Stimulated activated CD8-positive, alpha-beta memory T cell treated with anti-CD3 and anti-CD28 coated beads, Interleukin-7, amount 100 ng/mL, for 1 hour (primary cell): ENCODE measurements around the gene KCNQ2.
"Not testable (repeated sequence)": the region's sequence is repeated elsewhere in the genome, so short reads cannot be mapped to it uniquely, and the experiment has no call there.

Experiments
- DNase-seq, 2 donors: peaks; one replicate each; pipeline ENCODE4 v3.0.0-alpha.2; 2020; ENCODE audit warnings: low read depth in 2 of 2

KCNQ2 gene

DNA sequence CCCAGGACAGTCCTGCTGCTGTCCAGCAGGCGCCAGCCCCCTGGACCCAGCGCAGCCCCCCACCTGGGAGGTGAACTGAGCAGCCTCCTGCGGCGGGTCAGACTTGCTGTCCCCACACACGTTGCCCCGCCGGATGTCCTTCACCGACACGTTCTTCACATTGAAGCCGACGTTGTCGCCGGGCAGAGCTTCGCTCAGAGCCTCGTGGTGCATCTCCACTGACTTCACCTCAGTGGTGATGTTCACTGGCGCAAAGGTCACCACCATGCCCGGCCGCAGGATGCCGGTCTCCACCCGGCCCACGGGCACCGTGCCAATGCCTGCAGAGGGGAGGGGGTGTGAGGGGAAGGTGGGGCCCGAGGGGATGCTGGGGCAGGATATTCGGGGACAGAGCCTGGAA lies 18.0 kb upstream of the KCNQ2 start:
- DNase-seq = no peak

DNA sequence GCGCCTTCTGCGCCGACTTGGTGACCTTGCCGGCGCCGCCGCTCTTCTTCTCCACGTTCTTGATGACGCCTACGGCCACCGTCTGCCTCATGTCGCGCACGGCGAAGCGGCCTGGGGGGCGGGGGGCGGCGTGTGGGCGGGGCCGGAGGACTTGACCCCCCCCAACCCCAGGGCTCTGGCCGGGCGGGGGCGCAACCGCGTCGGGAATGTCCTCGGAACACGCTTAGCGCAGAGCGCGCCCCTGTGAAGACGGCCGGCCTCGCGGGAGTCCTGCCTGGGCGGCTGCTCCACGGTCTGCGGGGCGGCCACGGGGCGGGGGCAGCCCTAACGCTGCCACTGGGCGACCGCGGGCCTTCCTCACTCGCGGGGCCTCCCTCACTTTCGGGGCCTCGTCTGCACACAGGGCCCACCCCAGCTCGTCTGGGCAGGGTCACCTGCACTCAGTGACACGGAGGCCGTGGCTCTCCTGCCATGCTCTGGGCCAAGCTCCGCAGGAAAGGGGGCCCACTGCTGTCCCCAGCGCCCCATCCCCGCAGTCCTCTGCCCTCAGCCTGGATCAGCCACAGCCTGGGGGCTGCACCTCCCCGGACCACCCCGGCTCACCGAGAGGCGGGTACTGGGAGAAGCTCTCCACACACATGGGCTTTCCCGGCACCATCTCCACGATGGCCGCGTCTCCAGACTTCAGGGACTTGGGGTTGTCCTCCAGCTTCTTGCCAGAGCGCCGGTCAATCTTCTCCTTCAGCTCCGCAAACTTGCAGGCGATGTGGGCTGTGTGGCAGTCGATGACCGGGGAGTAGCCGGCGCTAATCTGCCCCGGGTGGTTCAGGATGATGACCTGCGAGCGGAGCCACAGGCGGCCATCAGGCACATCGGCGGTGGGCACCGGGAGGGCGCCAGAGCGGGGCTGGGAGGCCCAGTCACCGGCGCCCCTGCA lies 16.1 kb upstream of the KCNQ2 start:
- DNase-seq = no peak

DNA sequence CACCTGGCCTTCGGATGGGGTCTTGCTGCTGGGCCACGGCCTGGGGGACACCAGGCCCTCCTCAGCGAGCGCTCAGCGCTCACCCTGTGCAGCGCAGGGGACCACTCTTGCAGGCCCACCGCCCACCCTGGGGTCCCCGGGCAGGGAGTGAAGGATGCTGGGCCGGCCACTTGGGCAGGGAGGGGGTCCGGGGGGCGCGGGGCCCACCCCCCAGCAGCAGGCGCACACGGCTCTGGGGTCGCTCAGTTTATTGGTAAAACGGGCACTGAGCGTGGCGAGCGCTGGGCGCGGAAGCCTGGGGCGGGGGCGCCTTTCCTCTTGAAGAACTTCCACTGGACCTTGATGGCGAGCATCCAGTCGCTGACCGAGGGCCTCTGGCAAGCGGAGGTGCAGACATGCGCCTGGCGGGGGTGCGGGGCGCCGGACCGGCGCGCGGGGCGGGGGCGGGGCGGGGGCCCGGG lies 15.4 kb upstream of the KCNQ2 start:
- DNase-seq = no peak

DNA sequence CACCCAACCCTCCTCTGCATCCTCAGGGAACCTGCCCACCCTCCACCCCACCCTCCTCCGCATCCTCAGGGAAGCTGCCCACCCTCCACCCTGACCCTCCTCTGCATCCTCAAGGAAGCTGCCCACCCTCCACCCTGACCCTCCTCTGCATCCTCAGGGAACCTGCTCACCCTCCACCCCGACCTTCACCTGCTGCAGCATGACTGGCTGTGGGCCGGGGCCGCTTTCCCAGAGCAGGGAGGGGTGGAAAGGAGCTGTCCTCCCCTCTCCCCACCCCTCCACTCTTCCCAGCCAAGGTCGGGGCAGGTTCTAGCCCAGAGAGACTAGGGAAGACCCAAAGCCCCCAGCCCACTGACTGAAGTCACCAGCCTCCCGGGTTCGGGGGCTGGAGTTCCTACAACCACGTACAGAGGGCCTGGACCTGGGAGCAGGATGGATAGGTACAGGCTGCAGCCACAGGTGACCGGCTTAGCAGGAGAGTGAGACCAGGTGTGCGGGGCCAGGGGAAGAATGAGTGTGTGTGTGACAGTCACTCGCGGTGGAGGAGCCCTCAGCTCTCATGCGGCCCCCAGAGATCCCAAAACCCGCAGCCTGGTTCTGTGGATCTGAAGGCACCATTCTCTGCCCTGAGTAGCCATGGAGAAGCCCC lies 14.8 kb upstream of the KCNQ2 start:
- DNase-seq = no peak

DNA sequence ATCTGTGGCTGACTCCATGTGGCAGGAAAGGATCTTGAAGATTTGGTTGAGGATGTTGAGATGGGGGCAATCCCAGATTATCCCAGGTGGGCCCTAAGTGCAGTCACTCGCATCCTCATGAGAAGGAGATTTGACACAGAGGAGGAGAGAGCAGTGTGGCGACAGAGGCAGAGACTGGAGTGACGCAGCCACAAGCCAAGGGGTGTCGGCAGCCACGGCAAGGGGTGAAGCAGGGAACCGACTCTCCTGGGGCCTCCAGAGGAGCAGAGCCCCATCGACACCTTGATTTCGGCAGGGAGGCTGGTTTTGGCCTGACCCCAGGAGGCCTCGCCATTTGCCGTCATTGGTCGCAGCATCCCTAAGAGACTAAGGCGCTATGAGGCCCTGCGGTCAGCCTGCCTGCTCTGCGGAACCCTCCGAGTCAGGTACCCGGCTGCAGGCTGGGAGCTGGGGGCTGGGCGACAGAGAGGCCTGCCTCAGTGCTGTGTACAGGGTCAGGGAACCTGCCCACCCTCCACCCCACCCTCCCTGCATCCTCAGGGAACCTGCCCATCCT lies 13.9 kb upstream of the KCNQ2 start:
- no peak for DNase-seq

DNA sequence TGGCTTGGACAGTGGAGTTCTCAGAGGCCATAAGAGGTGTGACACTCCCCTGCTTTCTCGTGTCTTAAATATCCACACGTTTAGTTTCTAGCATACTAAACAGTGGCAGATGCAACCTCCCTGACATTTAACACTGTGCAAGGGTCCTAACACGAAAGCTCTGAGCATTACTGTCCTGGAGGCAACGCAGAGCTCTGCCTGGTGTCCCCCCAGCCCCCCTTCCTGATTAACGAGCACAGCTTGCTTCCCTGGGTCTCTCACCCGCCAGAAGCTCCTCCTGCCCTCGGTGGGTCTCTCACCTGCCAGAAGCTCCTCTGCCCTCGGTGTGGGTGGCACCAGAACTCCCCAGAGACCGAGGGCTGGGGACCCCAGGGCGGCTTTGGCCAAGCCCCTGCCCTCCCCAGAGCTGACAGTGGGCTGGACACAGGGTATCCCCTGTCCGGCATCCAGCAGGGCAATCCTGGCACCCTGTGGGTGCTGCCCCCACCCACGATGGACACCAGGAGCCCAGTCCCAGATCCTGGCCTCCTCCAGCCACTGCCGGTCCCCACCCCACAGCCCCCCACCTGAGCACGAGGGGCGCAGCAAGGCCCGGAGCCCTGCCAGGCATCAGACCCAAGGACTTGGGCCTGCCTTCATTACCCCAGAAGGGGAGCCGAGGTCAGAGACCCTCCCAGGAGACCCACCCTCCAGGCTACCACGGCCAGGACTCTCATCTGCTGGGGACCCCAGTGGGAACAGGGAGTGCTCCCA lies 12.4 kb upstream of the KCNQ2 start:
- DNase-seq = no peak

DNA sequence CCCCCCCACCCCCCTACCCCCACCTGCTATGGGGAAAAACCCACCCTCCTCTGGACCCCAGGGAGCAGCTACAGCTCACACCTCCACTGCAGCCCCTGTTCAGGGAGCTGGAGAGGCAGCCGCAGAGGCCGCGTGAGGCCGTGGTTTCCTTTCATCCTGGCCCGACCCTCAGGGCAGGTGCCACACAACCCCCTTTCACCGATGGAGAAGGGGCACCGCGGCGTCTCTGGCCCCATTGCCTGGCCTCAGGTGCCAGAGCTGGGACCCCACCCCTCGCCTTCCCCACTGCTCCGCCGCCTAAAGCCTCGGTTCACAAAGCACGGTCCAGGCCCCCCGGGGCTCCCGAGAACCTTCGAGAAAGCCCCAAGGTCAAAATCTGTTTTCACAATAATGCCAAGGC lies 11.8 kb upstream of the KCNQ2 start:
- no peak for DNase-seq

DNA sequence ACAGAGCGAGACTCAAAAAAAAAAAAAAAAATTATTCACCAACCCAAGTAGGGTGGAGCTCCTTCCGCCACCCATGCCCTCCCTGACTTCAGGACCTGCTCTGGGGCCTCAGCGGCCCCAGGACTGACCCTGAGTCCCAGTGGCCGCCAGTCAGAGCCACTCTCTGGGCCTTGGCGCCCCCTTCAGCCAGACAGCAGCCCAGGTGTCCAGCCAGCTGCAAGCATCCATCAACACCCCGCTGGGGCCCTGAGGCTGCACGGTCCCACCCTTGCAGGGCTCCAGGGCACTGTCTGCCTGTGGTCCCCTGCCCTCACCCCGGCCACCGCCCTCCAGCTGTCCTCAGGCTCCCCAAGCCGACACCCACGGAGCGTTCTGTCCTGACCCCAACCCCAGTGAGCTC lies 11.4 kb upstream of the KCNQ2 start:
- no peak for DNase-seq

DNA sequence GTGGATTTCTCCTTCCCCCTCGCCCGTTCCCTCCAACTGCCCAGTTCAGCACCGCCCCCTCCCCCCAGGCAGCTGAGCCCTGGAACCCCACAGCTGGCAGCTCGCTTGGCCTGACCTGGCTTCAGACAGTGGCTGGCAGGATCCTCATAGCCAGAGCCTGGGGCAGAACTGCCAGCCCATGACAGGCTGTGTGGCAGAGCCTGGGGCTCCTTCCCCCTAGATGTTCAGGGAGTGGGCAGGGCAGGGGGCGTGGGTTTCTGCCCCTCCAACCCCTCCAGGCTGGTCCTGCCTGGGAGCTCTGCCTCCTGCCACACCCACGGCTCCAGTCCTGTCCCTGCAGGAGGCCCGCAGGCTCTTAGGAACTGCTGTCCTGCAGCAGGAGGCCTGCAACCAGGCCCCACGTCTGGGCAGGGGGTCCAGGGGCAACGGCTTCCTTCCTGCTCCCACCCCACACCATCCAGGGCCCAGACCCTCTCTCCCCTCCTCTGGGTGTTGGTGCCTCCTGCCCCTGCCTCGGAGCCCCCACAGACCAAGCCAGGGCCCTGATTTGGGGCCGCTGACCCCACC lies 9.6 kb upstream of the KCNQ2 start:
- DNase-seq = no peak

DNA sequence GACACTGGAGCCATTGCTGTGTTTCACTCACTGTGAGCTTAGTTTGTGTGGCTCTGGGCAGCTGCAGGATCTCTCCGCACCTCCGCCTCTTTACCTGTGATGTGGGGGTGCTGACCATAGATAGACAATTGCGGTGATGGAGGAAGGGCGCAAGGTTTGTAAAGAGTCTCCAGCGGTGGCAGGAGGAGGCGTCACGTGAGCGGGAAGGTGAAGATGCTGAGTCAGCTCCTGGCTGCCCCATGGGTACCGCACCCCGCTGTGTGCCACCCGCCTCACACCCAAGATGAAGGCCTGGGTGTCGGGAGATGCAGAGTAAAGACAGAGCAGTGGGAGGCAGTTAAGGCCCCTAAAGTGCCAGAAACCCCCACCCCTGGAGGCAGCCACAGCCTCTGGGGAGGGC lies 9.0 kb upstream of the KCNQ2 start:
- DNase-seq = no peak

DNA sequence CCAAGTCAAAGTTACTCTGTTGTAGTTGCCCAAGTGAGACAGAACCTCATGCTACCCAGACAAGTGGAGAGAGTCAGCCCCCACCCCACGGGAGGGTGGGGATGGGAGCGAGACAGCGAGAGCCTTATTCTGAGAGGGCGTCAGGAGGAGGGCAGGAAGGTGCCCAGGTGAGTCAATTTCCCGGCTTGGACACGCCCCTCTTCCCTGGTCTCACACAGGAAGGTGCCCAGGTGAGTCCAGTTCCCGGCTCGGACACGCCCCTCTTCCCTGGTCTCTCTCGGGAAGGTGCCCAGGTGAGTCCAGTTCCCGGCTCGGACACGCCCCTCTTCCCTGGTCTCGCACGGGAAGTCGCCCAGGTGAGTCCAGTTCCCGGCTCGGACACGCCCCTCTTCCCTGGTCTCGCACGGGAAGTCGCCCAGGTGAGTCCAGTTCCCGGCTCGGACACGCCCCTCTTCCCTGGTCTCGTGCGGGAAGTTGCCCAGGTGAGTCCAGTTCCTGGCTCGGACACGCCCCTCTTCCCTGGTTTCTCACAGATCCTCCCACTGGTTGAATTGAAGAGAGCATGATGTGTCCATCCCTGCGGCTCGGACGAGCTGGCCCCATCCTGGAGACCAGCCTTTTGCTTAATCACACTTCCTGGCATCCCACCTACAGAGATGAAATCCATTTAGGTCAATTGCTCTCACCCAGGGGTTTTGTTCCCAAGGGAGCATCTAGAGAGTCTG lies 7.4 kb upstream of the KCNQ2 start:
- DNase-seq = not testable (repeated sequence)

DNA sequence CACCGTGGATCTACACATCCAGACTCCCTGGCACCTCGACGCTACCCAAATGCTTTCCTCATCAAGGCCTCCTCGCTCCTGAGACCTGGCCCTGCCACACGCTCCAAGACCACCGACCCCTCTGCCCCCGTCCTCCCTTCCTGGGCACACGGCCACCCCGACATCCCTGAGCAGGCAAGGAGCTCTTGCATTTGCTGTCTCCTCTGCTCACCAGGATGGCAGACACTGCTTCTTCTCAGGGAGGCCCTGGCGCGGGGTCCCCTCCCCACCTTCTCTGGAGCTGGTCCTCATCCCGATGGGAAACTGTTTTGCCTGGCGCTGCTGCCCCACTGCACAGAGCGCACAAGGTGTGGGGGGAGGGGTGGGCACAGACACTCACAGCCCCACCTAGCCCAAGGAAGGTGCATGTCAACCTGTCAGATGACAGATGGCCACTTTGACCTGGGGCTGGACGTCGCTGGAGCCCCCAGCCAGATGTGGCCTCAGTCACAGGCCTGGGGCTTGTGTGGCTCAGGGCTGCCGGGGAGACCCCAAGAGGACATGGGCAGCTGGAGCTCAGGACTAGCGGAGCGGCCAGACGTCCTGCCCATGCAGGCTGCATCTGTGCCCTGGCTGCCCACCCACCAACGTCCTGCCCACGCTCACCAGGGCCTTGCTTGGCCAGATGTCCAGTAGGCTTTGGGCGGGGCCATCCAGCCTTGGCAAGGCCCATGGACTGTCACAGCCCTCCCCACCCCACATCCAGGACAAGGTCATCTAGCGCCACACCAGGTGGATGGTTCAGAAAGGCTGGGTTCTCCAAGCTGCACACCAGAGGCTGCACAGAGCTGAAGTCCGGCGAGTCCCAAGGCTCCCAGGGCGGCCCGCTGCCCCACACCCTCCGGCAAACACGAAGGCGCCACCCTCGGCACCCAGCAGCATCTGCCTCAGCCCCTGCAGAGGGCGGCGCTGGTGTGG lies 6.2 kb upstream of the KCNQ2 start:
- no peak for DNase-seq

DNA sequence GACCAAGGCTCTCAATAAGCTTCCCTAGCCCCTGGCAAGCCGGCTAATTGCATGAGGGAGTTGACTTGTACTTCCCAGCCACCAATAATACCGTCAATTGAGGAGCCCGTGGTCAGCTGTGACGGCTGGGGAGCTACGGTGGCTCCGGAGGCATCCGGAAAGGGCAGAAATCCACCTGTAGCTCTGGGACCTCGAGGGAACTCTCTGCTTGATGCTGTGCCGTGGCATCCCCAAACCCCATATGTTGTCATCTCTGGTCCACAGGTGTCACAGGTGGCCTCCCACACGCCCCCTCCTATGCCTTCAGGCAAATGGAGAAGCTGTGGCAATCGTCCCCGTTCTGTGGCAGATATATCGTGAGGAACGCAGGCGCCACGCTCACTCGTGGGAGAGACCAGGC lies 5.5 kb upstream of the KCNQ2 start:
- no peak for DNase-seq

DNA sequence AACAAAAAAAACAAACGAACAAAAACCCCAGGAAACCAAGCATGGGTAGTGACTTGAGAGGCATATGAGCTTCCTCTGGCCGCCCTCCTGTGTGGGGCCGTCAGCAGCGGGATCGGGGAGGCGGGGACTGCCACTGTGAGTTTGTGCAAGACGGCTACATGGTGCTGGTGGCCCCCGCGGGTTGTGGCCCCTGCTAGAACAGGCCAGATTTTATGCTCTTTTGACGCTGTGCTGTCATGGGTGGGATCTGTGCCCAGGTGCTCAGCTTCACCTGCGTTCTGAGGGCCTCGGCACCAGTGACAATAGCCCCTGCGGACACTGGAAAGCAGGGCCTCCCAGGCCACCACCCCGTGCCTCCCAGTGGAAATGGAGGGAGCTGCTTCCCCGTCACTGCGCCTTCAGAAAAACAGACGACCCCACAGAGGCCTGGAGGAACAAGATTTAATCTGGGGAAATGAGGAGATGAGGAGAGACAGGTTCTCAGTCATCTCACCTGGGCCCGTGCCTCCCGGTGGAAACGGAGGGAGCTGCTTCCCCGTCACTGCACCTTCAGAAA lies 4.7 kb upstream of the KCNQ2 start:
- DNase-seq = no peak

DNA sequence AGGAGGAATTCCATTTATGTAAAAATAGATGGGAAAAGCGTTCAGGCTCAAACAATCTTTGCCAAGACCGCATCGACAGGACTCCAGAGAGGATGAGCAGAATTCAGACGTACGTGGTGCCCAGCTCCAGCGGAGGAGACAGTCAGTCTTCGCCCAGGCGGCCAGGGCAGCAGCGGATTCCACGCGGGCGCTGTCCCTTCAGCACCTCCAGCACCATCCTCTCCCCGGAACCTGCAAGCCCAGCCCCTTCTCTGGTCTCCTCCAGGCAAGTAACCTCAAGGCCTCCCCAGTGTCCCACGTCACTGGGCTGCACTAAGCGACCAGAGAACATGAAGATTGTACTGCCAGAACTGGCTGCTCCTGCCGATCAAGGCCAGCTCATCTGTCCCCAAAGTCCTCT lies 2.8 kb upstream of the KCNQ2 start:
- no peak for DNase-seq

DNA sequence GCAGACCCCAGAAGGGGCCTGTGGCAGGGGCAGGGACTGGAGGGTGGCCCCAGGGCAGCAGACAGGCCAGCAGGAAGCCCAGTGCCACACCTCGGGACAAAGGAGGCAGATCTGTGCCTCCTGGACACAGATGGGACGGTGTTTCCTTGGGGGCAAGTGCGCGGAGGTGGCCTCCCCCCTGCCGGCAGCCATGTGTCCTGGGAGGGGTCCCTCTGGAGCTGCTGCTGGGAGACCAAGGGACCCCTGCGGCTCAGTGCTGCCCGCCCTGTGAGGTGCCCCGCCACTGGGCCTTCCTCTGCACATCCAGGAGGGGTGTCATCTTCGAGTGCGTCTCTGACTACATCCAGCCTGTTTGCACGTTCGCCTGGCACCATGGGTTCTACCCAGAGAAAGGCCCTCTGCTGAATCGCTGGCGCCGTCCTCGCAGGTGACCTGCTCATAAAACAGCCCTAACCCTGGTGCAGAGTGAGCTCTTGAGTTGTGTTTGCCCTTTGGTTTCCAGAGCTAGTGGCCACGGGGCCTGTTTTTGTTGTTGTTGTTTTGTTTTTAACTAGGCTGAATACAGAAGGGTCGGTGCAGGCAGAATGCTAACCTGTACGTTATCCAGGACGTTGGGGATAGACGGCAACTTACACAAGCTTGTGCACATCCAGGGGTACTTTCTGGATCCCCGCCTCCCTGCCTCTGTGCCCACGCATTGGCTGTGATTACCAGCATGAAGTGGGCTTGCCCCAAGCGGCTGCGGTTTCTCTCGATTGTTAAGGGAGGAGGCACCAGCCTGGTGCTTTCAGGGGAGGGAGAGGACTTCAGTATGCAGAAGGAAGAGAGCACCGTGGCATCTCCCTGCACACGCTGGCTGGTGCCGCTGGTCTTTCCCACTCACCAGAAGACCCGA lies 1.3 kb upstream of the KCNQ2 start:
- no peak for DNase-seq

DNA sequence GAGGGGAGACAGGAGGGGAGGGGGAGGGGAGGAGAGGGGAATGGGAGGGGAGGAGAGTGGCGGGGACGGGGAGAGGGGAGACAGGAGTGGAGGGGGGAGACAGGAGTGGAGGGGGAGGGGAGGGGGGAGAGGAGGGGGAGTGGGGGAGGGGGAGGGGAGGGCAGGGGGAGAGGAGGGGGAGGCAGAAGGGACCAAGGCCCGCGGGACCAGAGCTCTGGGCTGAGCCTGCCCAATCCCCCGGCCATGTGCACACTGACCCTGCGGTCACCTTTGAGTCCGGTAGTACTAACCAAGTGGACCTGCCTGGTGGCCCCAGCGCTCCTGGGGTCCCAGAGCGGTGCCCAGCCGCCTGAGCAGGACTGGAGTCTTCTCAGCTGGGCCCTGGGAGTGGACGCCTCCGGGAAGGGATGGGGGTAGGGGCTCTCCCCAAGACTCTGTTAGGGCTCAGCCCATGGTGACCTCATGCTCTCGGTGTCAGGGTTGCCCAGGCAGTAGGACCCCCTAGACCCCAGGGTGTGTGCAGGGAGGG lies 471 bp upstream of the KCNQ2 start:
- no peak for DNase-seq

DNA sequence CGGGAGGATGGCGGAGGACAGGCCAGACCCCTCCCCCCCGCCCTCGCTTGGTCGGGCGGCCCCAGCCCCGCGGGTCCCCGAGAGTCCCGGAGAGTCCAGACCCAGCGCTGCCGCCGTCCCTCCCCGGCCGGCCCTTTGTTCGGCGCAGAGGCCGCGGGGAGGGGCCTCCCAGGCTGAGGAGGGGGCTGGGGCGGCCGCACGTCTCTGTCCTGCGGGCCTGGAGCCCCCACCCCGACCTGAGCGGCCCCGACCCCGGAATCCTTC lies 806 bp downstream of the KCNQ2 start:
- DNase-seq = no peak
